Fibroblast of the aortic adventitia (primary cell): ENCODE measurements around the gene SOX6. TPM values are rescaled to one million over a fixed set of nuclear protein-coding genes. Genes with fewer than 3 reads are reported as not detected.

Experiments
- DNase-seq: peaks from one replicate; pipeline ENCODE4 v3.0.0-alpha.2; 2010; ENCODE audit warnings: low read depth
- H3K4me3 ChIP-seq: 2 replicates; pipeline ENCODE4 v1.5.1; 2011; ENCODE audit warnings: low read depth, mild to moderate bottlenecking, control low read depth, low read length, moderate library complexity
- CTCF ChIP-seq: IDR thresholded peaks from 2 replicates; pipeline ENCODE4 v1.5.1; 2011; ENCODE audit warnings: mild to moderate bottlenecking, low read length, control low read depth, inconsistent platforms; ENCODE audit not compliant: insufficient read depth
- total RNA-seq: library from RNA; depleted of rRNA; stranded (reverse); fragments of >200 nt; gene quantifications from 2 replicates; pipeline ENCODE4 v1.2.3, GENCODE V29; 2012; ENCODE audit warnings: low replicate concordance

The SOX6 gene
- total RNA-seq, 1 donor = 0.36 TPM

- TF ChIP-seq CTCF = no peak
These were observed 369.3 kb downstream of the SOX6 start for GRCh38 chr11:15987046-15987445.

GRCh38 chr11:15985860-15986139, 370.5 kb downstream of the SOX6 start:
- no peak for DNase-seq
- H3K4me3 ChIP-seq = no peak overlapping the region
- TF ChIP-seq CTCF = no peak

More at GRCh38 chr11:15987046-15987445, 369.3 kb downstream of the SOX6 start:
- no peak overlapping the region for H3K4me3 ChIP-seq
- no peak for DNase-seq

GRCh38 chr11:15985127-15985859, 371.1 kb downstream of the SOX6 start:
- no peak overlapping the region for H3K4me3 ChIP-seq
- DNase-seq = peak; percentile 61
- TF ChIP-seq CTCF = no peak

GRCh38 chr11:15981292-15981691, 375.1 kb downstream of the SOX6 start:
- DNase-seq = no peak
- no peak for TF ChIP-seq CTCF
- no peak overlapping the region for H3K4me3 ChIP-seq

- DNase-seq = no peak
- TF ChIP-seq CTCF = no peak
- no peak overlapping the region for H3K4me3 ChIP-seq
These were observed 379.2 kb downstream of the SOX6 start for GRCh38 chr11:15977116-15977515.

GRCh38 chr11:15976433-15977045, 379.8 kb downstream of the SOX6 start:
- peak; percentile 92 for DNase-seq
- no peak for TF ChIP-seq CTCF
- H3K4me3 ChIP-seq = no peak overlapping the region

GRCh38 chr11:15975742-15976141, 380.6 kb downstream of the SOX6 start:
- DNase-seq = no peak
- no peak for TF ChIP-seq CTCF
- H3K4me3 ChIP-seq = no peak overlapping the region
